Fibroblast of skin of abdomen (primary cell): ENCODE measurements around the gene FOSL1.
"Not testable (repeated sequence)": the region's sequence is repeated elsewhere in the genome, so short reads cannot be mapped to it uniquely, and the experiment has no call there.

ENCODE experiments used
- DNase-seq: peaks from one replicate; pipeline ENCODE4 v3.0.0-alpha.2; 2013

The FOSL1 gene

DNA sequence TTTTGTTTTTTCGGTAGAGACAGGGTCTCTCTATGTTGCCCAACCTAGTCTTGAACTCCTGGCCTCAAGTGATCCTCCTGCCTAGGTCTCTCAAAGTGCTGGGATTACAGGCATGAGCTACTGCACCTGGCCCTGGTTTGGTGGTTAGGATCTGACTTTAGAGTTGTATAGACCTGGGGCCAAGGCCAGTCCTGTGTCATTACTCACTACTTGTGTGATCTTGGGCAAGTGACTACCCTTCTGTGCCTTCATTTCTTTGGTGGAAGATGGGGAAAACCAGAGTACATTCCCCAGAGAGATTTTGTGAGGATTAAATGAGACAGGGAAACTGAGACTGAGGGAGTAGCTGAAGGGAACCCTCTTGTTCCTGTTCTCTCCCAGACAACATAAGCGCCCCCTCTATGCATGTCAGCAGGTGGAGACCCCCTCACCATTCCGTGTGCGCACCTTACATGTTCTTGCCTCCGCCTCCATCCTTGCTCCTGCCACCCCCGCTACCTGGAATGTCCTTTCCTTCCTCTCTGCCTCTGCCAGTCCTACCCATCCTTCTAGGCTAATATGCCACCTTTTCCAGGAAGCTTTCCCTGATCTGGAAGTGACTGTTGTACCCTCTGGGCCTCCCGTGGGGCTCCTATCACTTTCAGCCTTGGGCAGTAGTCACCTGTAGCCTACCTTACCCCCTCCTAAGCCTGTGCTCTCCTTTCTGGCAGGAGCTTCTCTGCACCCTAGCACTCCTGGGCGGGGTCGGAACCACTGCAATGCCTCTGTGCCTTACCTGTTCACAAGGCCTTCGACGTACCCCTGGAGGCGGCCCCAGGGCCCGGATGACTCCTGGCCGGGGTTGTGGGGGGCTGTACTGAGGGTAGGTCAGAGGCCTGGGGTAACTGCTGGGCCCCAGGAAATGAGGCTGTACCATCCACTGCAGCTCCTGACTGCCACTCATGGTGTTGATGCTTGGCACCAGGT, 3.9 kb downstream of the FOSL1 start:
- no peak for DNase-seq

DNA sequence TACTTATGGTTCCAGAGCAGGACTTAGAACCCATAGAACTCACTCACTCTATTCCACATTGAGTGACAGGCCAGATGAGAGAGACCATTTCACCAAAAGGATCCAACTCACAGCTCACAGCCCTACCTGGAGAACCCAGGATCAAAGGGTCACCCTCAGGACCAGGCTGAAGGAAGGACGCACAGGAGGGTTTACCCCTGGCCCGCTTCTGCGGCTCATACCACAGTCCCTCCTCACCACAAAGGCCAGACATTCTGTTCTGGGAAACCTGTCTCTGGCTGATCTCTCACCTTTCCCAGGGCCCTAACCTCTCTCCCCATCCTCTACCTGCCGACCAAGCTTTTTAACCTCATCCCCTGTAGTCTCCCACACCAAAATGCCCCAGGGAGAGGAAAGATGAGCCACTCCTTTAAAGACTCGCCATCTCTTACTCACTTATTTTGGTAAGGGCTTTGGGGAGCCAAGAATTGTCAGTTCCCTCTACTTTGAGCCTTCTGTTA, 4.7 kb downstream of the FOSL1 start:
- no peak for DNase-seq

DNA sequence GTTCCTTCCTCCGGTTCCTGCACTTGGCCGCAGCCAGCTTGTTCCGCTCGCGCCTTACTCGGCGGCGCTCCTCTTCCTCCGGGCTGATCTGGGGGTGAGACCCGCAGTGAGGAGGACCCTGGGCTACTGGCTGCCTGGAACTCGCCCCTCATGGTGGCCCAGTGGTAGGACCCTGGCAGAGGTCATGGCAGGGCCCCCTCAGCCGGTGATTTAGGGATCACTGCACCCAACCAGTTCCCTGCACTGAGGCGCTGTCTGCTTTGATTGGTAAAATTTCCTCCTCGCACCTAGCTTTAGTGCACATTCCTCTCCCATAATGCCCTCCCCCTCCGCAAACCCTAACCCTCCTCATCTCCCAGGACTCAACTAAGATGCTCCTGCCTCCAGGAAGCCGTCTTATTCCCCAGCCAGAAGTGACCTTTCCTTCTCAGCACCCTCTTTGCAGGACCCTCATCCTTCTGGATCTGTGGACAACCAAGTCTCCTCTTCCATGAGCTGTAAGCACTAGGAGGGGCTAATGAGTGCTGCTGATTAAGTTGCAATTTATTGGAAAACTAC, 6.1 kb downstream of the FOSL1 start:
- no peak for DNase-seq

DNA sequence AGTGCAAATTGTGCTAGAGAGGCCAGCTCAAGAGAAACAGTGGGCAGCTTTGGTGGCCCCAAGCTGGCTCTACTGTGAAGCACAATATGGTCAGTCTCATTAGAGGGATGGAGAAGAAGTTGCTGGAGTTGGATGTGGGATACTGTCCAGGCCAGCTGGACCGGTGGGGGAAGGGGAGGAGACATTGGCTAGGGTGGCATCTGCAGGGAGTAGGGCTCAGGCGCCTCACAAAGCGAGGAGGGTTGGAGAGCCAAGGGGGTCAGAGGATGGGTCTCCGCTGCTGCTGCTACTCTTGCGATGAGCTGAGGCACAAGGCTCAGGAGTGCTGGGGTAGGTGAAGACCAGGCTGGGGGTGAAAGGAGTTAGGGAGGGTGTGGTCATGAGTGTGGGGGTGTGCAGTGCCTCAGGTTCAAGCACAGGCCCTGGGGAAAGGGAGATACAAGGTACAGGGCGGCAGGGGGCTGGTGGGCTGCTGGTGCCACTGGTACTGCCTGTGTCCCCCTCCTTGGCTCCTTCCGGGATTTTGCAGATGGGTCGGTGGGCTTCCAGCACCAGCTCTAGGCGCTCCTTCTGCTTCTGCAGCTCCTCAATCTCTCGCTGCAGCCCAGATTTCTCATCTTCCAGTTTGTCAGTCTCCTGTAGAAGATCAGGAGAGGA, 7.4 kb downstream of the FOSL1 start:
- DNase-seq, result no peak

DNA sequence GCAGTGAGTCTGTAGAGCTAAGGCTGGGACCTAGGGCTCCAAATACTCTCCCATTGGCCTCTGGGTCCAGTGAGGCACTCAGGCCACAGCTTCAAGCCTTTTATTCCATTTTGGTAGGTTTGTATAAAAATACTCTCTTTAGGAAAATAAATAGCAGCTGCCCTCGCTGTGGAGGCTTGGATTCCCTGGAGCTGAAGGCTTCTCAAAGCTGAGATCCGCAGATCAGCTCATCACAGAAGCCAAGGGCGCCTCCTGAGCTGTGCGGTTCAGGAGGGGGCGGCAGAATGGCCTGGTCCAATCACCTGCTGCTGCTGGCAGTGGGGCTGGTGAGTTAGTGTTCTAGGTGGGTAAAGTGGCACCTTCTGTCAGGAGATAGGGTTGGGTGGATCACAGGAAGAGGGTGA, 8.0 kb downstream of the FOSL1 start:
- DNase-seq, result not testable (repeated sequence)

DNA sequence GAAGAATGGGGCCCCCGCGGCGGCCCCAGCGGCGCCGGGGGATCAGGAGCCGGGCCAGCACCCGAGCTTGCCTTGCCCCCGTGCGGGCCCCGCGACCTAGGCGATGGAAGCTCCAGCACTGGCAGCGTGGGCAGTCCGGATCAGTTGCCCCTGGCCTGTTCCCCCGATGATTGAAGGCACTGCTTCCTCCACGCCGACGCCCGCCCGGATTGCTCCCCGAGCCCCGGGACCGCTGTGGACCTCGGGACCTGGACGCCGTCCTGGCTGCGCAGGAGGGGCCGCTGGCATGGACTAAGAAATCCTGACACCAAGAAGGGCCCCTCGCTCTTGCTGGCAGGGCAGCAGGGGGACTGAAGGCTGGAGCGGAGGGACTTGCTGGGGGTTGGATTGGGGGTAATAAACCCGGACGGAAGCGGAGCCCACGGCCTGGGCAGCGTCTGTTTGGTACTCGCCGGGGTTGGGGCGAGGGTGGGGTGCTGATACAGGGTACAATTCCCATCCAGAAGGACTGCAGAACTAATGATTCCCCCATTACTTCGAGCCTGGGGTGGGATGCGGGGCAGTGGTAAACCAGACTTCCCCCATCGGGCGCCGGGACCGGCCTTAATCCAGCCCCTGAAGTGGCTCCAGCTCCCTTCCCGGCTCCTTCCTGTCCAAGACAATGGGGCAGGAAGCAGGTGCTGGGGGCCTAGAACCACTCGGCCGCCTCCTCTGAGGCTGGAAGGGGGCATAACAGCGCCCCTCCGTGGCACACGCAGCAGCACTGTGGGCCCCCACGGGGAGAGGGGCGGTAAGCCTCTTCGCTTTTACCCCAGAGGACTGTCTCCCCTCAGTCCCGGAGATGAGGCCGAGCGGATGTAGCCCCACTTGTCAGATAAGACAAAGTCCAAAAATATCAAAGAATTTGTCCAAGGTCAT, 8.7 kb downstream of the FOSL1 start:
- DNase-seq, result no peak

DNA sequence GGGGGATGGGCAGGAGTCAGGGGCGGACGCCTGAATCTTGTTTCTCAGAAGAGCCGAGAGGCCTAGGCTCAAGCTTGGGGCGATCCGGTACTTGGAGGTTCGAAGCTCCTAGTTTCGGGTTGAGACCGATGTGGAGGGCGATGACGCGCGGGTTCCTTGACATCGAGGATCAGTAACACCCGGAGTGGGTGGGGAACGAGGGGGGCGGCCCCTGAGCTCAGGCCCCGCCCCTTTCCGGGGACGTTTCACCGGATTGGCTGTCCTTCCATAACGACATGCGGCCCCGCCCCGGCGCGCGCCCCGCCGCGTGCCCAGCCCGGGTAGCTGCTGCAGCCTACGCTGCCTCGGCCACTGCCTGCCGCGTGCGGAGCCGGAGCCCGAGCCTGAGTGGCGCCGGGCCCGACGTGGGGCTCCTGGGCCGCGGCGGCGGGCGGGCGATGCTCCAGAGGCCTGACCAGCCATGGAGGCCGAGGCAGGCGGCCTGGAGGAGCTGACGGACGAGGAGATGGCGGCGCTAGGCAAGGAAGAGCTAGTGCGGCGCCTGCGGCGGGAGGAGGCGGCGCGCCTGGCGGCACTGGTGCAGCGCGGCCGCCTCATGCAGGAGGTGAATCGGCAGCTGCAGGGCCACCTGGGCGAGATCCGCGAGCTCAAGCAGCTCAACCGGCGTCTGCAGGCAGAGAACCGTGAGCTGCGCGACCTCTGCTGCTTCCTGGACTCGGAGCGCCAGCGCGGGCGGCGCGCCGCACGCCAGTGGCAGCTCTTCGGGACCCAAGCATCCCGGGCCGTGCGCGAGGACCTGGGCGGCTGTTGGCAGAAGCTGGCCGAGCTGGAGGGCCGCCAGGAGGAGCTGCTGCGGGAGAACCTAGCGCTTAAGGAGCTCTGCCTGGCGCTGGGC, 9.6 kb downstream of the FOSL1 start, which contains the start of gene CCDC85B:
Gene CCDC85B, plus strand, starts transcription at position 350 of the 895 bp plus-strand sequence. Its CDS starts 111 bp downstream, at position 461.
- peak; percentile 96 for DNase-seq

DNA sequence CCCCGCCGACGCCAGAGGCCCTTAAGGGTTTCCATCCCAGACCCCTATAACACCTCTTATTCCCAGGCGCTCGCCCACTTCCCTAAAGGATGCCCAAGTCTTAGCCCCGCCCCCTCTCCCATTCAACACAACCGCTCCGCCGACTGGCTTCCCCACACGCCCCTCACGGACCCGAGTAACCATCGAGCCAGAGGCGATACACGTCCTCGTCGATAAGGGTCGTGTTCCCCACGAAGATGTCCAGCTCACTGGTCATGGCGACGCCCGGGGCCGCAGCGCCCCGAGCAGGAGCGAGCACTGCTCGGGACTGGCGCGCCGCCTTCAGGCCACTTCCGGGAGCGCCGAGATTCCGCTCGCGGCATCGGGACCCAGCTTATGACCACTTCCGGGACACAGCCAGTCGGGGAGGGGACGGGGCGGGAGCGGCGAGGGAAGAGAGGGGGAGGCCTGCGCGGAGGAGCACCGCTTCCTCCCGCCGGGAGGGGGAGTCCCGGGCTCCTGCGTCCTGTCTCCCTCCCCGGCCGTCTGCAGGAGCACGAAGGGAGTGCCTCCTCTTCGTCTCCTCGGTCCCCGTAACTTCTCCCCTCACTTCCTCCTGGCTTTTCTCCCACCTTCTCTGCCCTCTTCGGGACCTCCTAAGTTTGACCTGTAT, 11.9 kb downstream of the FOSL1 start, which contains the start of gene FIBP:
Gene FIBP, minus strand, starts transcription at position 309 of the 652 bp plus-strand sequence. Its CDS starts 53 bp downstream, at position 256.
- DNase-seq, result peak; percentile 98

DNA sequence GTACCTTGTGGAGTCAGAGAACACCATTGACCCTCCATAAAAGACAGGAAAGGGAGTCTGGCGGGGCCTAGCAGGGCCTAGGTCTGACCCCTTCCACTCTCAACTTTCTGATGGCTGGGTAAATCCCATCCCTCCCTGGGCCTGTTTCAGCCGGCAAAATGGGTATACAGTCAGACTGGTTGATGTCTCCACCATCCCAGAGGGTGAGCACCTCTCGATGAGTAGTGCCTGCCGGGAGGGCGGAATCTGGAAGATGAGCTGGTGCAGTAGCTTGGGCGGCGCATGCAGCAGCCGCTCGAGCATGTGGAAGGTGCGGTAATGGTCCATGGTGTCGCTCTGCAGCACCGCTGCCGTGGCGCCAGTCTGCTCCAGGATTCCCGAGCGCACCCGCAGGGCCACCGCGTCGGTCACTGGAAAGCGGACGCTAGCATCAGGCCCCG, 12.4 kb downstream of the FOSL1 start:
- DNase-seq, result no peak

DNA sequence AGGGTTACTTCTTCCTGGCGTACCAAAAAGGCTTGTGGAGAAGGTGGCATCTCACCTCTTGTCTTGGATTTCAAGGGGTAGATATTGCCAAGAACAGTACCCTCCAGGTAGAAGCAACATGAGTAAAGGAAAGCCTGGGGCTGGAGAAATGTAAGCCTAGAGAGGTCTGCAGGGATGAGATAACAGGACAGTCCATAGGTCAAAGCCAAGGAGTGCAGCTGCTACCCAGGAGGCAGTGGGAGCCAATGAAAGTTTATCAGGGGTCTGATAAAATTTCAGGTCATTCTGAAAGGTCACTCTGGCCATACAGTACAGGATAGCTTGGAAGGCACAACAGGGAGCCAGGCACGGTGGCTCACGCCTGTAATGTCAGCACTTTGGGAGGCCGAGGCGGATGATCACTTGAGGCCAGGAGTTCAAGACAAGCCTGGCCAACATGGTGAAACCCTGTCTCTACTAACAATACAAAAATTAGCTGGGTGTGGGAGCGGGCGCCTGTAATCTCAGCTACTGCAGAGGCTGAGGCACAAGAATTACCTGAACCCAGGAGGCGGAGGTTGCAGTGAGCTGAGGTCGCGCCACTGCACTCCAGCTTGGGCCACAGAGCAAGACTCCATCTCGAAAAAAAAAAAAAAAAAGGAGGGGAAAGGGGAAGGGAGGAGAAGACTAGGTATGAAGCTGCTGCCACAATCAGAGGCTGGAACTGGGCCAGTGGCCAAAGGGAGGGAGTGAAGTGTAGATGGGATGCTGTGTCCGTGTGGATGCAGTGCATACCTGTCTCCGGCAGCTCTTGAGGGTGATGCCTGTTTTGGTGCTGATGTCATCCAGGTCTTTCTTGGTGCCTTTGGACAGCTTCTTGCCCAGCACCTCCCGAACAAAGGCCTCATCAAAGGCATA, 13.1 kb downstream of the FOSL1 start:
- DNase-seq, result no peak

DNA sequence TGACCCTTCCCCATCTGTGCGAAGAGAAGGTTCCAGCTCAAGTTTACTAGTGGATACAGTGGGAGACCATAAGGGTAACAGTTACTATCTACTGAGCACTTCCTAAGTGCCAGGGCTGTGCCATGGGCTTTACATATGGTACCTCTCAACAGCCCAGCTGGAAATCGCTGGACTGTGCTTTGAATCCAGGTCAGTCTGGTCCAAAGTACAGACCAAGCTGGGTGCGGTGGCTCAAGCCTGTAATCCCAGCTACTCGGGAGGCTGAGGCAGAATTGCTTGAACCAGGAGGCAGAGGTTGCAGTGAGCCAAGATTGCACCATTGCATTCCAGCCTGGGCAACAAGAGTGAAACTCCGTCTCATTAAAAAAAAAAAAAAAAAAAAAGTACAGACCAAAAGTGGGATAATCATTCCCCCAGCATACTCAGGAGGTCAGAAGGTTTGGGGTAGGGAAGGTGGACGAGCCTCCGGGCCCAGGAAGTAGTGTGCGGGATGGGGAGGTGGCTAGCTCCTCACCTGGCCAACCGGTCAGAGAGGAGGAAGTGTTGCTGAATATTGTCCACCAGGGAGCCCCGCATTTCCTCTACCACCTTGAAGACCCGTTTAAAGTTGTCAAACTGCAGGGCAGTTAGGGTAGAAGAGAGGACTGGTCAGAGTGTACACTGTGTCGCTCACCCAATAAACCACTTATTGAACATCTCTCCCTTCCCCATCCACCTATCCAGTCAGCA, 14.2 kb downstream of the FOSL1 start:
- DNase-seq, result no peak

DNA sequence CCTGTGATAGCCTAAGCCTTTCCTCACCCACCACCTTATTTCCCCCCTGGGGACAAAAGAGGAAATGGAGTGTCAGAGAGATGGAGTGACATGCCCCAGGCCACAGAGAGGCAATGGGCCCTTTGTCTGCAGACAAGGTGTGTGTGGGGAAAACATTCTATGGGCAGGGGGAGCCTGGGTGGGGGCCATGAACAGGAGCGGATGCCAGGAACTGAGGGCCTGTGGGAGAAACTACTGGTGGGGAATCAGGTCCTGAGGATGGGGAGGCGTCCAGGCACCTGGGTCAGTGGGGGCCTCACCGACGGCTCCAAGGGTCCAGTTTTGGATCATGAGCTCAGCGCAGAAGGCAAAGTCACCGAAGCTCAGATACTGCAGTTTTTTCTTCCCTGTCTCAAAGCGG, 15.0 kb downstream of the FOSL1 start:
- no peak for DNase-seq

DNA sequence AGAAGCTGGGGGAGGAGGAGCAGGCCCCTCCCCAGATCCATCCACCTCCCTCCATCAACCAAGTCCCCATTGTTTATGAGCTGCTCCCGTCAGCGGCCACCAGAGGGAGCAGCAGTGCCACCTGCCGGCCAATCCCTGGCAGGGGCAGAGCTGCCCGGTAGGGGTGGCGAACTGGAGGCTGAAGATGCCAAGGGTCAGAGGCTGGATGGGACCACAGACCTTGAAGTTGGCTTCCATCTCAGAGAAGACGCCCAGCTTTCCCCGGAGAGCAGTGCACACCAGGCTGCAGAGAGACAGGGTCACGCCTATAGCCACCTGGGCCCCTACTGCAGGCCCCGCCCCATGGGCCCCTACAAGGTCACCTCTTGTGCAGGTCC, 15.5 kb downstream of the FOSL1 start:
- DNase-seq, result peak; percentile 61

DNA sequence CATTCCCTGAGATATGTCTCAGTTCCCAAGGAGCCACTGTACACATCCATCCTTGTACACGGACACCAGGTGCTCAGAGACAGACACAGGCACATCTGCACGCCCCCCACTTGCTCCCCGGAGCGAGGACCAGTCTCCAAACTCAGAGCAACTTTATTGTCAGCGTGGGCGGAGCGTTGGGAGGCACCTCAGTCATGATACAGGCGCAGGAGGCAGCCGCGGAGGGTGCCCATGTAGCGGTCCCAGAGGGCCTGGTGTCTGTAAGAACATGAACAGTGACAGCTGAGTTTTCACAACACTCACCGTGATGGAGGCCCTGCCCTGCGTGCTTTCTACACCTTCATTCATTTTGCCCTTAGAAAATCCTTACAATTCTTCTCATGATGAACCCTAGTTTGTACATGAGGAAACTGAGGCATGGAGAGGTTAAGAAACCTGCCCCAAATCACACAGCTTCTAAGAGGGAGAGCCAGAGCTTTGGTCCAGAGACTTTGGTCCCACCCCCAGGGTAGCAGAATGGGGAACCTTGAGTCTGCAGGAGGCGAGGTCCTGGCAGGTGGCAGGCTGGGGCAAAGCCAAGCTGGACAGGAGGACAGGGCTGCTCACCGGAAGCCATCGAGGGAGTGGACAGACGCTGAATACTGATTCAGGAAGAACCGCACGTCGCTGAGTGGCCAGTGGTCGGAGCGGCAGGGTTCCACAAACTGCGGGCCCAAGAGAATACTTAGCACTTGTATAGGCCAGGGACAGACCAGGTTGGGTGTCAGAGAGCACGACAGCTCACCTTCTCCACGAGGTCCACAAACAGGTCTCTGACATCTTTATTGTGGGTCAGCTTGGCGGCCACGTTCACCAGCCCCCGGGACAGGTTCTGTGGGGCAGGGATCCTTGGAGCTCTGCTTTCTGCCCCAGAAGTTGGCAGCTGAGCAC, 16.1 kb downstream of the FOSL1 start:
- DNase-seq, result no peak

DNA sequence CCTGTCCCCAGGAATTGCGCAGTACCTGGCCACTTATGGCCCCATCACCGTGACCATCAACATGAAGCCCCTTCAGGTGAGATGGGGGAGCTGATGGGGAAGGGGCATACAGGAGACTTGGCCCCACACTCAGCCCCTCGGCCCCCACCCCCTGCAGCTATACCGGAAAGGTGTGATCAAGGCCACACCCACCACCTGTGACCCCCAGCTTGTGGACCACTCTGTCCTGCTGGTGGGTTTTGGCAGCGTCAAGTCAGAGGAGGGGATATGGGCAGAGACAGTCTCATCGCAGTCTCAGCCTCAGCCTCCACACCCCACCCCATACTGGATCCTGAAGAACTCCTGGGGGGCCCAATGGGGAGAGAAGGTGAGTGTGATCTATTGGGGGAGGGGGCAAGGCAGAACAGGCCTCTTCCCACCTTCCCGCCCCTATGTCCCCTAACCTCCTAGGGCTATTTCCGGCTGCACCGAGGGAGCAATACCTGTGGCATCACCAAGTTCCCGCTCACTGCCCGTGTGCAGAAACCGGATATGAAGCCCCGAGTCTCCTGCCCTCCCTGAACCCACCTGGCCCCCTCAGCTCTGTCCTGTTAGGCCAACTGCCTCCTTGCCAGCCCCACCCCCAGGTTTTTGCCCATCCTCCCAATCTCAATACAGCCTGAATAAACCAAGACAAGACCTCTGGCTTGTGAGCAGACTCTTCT, 17.0 kb downstream of the FOSL1 start:
- no peak for DNase-seq
